GM18868 (cell line): ENCODE measurements around the gene CISD1.
A peak's percentile ranks its signal among the peaks of the same experiment; 100 is the strongest.
"Not testable (repeated sequence)": the region's sequence is repeated elsewhere in the genome, so short reads cannot be mapped to it uniquely, and the experiment has no call there.

ENCODE experiments used
- ATAC-seq: cut with Tn5 transposase; IDR thresholded peaks from one replicate; pipeline ENCODE4 v1.9.1; 2021; ENCODE audit warnings: mild to moderate bottlenecking, moderate library complexity; ENCODE audit not compliant: unreplicated experiment

The CISD1 gene

GRCh38 chr10:58268946-58269781 lies at the start of gene CISD1:
Gene CISD1 (plus strand): TSS chr10:58269162. CDS start chr10:58269274, 112 bp downstream.
- peak; percentile 61 for ATAC-seq

- no peak for ATAC-seq
Observed at GRCh38 chr10:58219875-58220274, 49.1 kb upstream of the CISD1 start.

GRCh38 chr10:58220769-58221451 lies 48.1 kb upstream of the CISD1 start:
- ATAC-seq = no peak

- ATAC-seq = no peak
Observed at GRCh38 chr10:58225654-58226053, 43.3 kb upstream of the CISD1 start.

GRCh38 chr10:58229856-58230255 lies 39.1 kb upstream of the CISD1 start:
- ATAC-seq = not testable (repeated sequence)

DNA sequence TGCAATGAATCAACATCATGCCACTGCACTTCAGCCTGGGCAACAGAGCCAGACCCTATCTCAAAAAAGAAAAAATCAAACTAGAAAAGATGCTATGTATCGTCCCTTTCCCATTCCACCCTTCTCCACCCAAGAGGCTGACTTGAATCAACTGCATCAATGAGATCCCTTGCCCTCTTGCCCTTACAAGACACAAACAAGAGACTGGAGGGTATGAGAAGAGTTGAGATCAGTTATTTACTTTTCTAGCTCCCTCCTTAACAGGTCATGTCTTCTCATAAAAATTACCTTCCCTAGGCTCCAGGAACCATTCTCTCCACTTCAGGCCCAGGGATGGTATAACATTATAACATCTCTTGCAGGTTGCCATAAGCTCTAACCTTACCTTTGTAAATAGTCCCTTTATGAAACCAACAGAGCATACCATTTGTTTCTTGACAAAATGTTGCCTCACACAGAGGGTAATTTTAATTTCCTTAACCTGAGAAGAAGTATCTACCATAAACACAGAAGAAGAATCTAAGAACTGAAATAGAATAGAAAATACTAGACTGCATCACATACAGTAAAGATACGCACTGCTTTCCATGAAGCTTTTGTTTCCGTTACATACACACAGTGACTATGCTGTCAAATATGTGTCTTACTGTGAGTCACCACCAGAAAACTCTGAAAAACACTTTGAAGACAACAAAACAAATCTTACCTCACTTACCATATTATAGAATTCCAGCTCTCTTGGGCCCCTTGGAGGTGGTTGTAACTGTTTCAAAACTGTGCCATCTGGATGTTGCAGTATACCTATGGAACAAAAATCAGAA lies 31.7 kb upstream of the CISD1 start:
- no peak for ATAC-seq

DNA sequence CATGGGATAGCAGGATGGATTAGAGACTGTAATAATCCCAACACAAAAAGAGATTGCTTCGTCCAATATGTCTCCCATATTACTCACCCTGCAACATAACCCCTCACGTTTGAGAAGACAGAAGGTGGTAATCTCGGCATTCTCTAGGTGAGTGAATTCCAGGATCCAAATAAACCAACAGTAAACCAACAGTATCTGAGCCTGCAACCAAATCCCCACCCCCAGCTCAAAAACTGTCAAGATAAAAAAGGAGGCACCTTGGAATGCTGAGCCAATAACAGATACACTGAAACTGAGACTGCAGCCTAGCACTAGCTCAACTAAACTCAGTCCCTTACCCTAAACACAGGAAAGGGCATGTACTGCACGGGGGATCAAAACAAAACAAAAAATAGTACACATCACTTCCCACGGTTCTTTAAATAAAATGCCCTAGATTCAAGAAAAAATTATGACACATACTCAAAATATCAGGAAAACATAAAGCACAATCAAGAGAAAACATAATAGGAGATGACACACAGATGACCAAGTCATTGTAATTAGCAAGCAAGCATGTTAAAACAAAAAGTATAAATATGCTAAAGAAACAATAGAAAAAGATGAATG lies 29.3 kb upstream of the CISD1 start:
- ATAC-seq = no peak

GRCh38 chr10:58240531-58240930 lies 28.4 kb upstream of the CISD1 start:
- no peak for ATAC-seq

- no peak for ATAC-seq
Observed at GRCh38 chr10:58241346-58241745, 27.6 kb upstream of the CISD1 start.

DNA sequence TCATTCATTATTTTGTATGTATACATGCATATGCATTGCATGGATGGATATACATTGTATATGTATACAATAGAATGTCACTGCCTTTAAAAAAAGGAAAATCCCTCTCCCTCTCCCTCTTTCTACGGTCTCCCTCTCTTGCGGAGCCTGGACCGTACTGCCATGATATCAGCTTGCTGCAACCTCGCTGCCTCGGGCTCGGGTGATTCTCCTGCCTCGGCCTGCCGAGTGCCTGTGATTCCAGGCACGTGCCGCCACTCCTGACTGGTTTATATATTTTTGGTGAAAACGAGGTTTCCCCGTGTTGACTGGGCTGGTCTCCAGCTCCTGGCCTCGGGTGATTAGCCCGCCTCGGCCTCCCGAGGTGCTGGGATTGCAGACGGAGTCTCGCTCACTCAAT lies 25.7 kb upstream of the CISD1 start:
- ATAC-seq = no peak

DNA sequence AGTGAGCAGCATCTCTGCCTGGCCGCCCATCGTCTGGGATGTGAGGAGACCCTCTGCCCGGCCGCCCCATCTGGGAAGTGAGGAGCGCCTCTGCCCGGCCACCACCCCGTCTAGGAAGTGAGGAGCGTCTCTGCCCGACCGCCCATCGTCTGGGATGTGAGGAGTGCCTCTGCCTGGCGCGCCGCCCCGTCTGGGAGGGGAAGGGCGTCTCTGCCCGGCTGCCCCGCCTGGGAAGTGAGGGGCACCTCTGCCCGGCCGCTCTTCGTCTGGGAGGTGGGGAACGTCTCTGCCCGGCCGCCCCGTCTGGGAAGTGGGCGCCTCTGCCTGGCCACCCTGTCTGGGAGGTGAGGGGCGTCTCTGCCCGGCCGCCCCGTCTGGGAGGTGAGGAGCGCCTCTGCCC lies 25.2 kb upstream of the CISD1 start:
- not testable (repeated sequence) for ATAC-seq

GRCh38 chr10:58244242-58244641 lies 24.7 kb upstream of the CISD1 start:
- not testable (repeated sequence) for ATAC-seq

- ATAC-seq = not testable (repeated sequence)
Observed at GRCh38 chr10:58244666-58245065, 24.3 kb upstream of the CISD1 start.

GRCh38 chr10:58253184-58253583 lies 15.8 kb upstream of the CISD1 start:
- ATAC-seq = no peak

GRCh38 chr10:58254644-58255043 lies 14.3 kb upstream of the CISD1 start:
- no peak for ATAC-seq

DNA sequence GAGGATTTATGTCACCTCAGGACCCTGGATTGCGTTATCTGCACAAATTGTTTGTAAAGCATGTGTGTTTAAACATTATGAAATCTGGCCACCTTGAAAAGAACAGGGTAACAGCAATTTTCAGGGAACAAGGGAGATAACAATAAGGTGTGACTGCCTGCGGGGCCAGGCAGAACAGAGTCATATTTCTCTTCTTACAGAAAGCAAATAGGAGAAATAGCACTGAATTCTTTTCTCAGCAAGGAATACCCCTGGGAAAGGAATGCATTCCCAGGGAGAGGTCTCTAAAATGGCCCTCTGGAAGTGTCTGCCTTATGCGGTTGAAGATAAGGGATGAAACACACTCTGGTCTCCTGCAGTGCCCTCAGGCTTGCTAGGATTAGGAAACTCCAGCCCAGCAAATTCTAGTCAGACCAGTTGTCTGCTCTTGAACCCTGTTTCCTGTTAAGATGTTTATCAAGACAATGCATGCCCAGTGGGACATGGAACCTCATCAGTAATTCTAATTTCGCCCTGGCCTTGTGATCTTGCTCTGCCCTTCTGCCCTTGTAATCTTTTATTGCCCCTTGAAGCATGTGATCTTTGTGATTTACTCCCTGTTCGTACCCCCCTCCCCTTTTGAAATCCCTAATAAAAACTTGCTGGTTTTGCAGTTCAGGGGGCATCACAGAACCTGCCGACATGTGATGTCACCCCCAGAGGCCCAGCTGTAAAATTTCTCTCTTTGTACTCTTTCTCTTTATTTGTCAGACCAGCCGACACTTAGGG lies 12.8 kb upstream of the CISD1 start:
- not testable (repeated sequence) for ATAC-seq

DNA sequence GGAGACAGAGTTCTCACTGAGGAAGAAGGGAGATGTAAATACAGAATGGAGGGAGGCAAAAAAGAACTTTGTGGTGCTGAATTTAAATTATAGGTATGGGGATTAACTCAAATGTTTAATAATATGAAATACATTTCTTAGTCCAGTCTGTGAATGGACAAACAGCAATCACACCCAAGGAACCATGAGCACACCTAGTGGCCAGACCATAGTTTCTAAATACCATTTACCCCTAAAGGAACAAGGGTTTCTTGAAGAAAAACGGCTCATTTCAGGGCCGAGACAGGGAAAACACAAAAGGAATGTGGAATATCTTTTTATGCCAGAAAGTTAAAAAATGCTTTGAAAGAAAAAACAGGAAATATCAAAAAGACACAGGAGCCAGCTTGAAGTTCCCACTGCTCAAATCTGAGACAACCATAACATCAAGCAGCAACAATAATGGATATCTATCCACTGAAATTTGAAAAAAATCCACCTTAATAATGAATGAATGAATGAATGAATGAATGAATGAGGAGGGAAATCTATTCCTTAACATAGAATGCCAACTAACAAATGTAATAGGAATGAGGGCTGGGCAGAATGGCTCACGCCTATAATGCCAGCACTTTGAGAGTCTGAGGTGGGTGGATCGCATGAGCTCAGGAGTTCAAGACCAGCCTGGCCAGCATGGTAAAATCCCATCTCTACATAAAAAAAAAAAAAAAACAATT lies 9.8 kb upstream of the CISD1 start:
- ATAC-seq = no peak

DNA sequence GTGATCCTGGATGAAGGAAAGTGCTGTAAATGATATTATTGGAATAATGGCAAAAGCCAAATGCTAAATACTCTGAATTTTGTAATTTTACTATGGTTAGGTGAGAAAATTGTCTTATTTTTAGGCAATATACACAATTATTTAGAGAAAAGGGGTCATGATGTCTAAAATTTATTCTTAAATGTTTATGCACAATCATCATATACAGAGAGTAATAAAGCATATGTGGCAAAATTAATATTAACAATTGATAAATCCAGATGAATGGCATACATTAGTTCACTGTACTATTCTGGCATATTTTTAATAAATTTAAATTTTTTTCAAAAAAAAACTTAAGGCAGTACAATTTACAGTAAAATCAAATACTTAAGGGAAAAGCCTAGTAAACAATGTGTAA lies 8.6 kb upstream of the CISD1 start:
- no peak for ATAC-seq

DNA sequence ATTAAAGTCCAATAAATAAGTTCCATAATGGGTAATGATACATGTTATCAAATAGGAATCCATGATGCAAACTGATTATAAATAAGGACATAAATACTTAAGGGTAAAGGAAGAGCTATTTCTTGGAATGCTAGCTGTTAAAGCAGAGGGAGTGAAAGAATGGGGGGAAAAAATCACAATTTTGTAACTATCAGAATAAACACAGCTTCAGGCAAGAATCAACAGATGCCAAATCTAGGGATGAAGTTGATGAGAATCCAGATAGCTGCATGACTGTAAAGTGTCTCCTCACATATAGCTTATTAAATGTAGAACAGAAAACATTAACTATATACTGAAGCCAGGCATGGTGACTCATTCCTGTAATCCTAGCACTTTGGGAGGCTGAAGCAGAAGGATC lies 6.2 kb upstream of the CISD1 start:
- ATAC-seq = no peak

- ATAC-seq = no peak
Observed at GRCh38 chr10:58264780-58265179, 4.2 kb upstream of the CISD1 start.
